OCI-LY1 (cell line): ENCODE data around the gene IFT57.

Source experiments
- H2AFZ ChIP-seq: fragments of 200-600 bp; sonication (generic), shearing (Covaris generic); 2 replicates; pipeline ENCODE4 v1.6.0; 2014; ENCODE audit warnings: antibody characterized with exemption, mild to moderate bottlenecking, low read length
- H3F3A ChIP-seq: fragments of 200-600 bp; sonication (generic), shearing (Covaris generic); 2 replicates; pipeline ENCODE4 v1.6.0; 2014; ENCODE audit warnings: mild to moderate bottlenecking, antibody characterized with exemption, low read length, moderate library complexity; ENCODE audit not compliant: insufficient read depth
- H3K27ac ChIP-seq: fragments of 200-600 bp; sonication (generic); 2 replicates; pipeline ENCODE4 v1.5.1; 2014; ENCODE audit warnings: low read length, mixed run types, mild to moderate bottlenecking, low read depth; ENCODE audit not compliant: poor library complexity, severe bottlenecking
- H3K27me3 ChIP-seq: fragments of 200-600 bp; sonication (generic); 2 replicates; pipeline ENCODE4 v1.6.0; 2014; ENCODE audit warnings: antibody characterized with exemption, mild to moderate bottlenecking, low read length, moderate library complexity; ENCODE audit not compliant: insufficient read depth
- H3K36me3 ChIP-seq: fragments of 200-600 bp; sonication (generic); 2 replicates; pipeline ENCODE4 v1.6.1; 2014; ENCODE audit warnings: mild to moderate bottlenecking, antibody characterized with exemption, low read length, moderate library complexity, mixed read lengths; ENCODE audit not compliant: insufficient read depth
- H3K4me1 ChIP-seq: fragments of 200-600 bp; sonication (generic); 2 replicates; pipeline ENCODE4 v1.5.1; 2014; ENCODE audit warnings: mild to moderate bottlenecking, low read length, moderate library complexity; ENCODE audit not compliant: insufficient read depth, severe bottlenecking
- H3K4me2 ChIP-seq: fragments of 200-600 bp; sonication (generic), shearing (Covaris generic); 2 replicates; pipeline ENCODE4 v1.6.1; 2014; ENCODE audit warnings: low read length
- H3K4me3 ChIP-seq: fragments of 200-600 bp; sonication (generic); 2 replicates; pipeline ENCODE4 v1.5.1; 2014; ENCODE audit warnings: low read length, low read depth, mild to moderate bottlenecking, mixed read lengths; ENCODE audit not compliant: poor library complexity, severe bottlenecking
- H3K79me2 ChIP-seq: fragments of 200-600 bp; shearing (Covaris generic); 2 replicates; pipeline ENCODE4 v1.6.1; 2016; ENCODE audit warnings: mixed run types, low read length, mixed read lengths; ENCODE audit not compliant: insufficient read depth
- H3K9ac ChIP-seq: fragments of 200-600 bp; sonication (generic), shearing (Covaris generic); 2 replicates; pipeline ENCODE4 v1.6.1; 2014; ENCODE audit warnings: mild to moderate bottlenecking, low read length, mixed read lengths
- H3K9me2 ChIP-seq: fragments of 200-600 bp; sonication (generic), shearing (Covaris generic); 2 replicates; pipeline ENCODE4 v1.6.1; 2014; ENCODE audit warnings: low read depth, mild to moderate bottlenecking, low read length, mixed read lengths
- H3K9me3 ChIP-seq: fragments of 200-600 bp; shearing (Covaris generic); 2 replicates; pipeline ENCODE4 v1.6.1; 2014; ENCODE audit warnings: low read length, mixed read lengths
- H4K20me1 ChIP-seq: fragments of 200-600 bp; sonication (generic), shearing (Covaris generic); 2 replicates; pipeline ENCODE4 v1.6.0; 2016; ENCODE audit warnings: mild to moderate bottlenecking, low read length; ENCODE audit not compliant: insufficient read depth
- EZH2 ChIP-seq: fragments of 200-600 bp; sonication (generic), shearing (Covaris generic); IDR thresholded peaks from 2 replicates; pipeline ENCODE4 v1.8.0; 2017; ENCODE audit warnings: borderline replicate concordance, mixed run types, mild to moderate bottlenecking, antibody characterized with exemption, low read length, moderate library complexity, mixed read lengths
- TF ChIP-seq, protein P1 (sequence below): fragments of 200-600 bp; sonication (generic), shearing (Covaris generic); IDR thresholded peaks from 2 replicates; pipeline ENCODE4 v1.5.1; 2017; ENCODE audit warnings: mild to moderate bottlenecking, antibody characterized with exemption, low read length, moderate library complexity, mixed read lengths

The IFT57 gene

DNA sequence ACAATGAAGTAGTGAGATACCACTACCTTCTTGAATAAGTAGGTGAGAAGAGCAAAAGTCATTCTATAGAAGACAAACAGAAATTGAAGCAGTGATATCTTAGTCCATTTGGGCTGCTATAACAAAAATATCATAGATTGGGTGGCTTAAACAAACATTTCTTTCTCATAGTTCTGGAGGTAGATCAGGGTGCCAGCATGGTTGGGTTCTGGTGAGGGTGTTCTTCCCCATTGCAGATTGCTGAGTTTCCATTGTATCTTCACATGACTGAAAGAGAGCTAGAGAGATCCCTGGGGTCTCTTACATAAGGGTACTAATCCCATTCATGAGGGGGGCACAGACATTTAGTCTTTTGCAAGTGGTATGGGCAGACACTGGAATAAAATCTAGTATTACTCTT, 32.9 kb upstream of the IFT57 start:
- no peaks in the 10 kb centered on the region for H3K4me1 ChIP-seq
- no peaks in the 10 kb centered on the region for H3K79me2 ChIP-seq
- no peak overlapping the region for H3K9ac ChIP-seq
- no peak overlapping the region for H3K27ac ChIP-seq
- H2AFZ ChIP-seq, result no peak overlapping the region
- H3K27me3 ChIP-seq, result no peaks in the 10 kb centered on the region
- TF ChIP-seq EZH2, result no peak
- TF ChIP-seq, protein P1, sequence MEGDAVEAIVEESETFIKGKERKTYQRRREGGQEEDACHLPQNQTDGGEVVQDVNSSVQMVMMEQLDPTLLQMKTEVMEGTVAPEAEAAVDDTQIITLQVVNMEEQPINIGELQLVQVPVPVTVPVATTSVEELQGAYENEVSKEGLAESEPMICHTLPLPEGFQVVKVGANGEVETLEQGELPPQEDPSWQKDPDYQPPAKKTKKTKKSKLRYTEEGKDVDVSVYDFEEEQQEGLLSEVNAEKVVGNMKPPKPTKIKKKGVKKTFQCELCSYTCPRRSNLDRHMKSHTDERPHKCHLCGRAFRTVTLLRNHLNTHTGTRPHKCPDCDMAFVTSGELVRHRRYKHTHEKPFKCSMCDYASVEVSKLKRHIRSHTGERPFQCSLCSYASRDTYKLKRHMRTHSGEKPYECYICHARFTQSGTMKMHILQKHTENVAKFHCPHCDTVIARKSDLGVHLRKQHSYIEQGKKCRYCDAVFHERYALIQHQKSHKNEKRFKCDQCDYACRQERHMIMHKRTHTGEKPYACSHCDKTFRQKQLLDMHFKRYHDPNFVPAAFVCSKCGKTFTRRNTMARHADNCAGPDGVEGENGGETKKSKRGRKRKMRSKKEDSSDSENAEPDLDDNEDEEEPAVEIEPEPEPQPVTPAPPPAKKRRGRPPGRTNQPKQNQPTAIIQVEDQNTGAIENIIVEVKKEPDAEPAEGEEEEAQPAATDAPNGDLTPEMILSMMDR, result no peak
- H3K9me3 ChIP-seq, result no peaks in the 10 kb centered on the region
- no peaks in the 10 kb centered on the region for H4K20me1 ChIP-seq
- no peak overlapping the region for H3K4me2 ChIP-seq
- no peaks in the 10 kb centered on the region for H3K36me3 ChIP-seq
- no peak overlapping the region for H3K4me3 ChIP-seq
- no peaks in the 10 kb centered on the region for H3F3A ChIP-seq
- no peaks in the 10 kb centered on the region for H3K9me2 ChIP-seq

DNA sequence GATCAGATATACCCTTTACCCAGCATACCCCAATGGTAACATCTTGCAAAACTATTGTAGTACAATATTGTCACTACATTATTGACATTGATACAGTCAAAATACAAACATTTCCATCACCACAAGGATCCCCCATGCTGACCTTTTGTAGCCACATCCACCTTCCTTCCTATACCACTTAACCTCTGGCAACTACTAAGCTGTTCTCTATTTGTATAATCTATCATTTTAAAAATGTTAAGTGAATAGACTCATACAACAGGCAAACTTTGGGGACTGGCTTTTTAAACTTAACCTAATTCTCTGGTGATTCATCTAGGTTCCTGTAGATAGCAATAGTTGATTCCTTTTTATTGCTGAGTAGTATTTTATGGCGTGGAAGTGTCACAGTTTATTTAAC, 29.6 kb upstream of the IFT57 start:
- H3F3A ChIP-seq, result no peaks in the 10 kb centered on the region
- no peaks in the 10 kb centered on the region for H3K79me2 ChIP-seq
- no peaks in the 10 kb centered on the region for H3K36me3 ChIP-seq
- H3K4me1 ChIP-seq, result no peaks in the 10 kb centered on the region
- no peak overlapping the region for H3K4me2 ChIP-seq
- H3K4me3 ChIP-seq, result no peak overlapping the region
- H3K27ac ChIP-seq, result no peak overlapping the region
- H3K9ac ChIP-seq, result no peak overlapping the region
- no peaks in the 10 kb centered on the region for H4K20me1 ChIP-seq
- no peak overlapping the region for H2AFZ ChIP-seq
- no peaks in the 10 kb centered on the region for H3K9me3 ChIP-seq
- no peaks in the 10 kb centered on the region for H3K27me3 ChIP-seq
- TF ChIP-seq EZH2, result no peak
- TF ChIP-seq, protein P1, result no peak
- no peaks in the 10 kb centered on the region for H3K9me2 ChIP-seq

DNA sequence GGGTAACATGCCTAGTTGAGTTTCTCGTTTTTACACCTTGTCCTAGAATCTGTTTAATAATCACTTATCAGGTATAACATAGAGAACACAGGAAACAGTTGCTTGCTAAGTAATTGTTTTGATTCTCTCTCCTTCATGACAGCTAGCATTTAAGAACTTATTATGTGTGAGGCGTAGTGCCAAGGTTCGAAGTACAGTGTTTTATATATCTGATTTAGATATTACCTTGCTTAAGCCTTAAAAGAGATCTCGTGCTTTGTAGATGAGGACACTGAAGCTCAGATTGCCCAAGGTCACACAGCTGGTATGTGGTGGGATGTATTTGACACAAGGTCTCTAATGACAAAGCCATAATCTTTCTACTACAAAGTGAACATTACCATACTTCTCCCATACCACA, 29.0 kb upstream of the IFT57 start:
- no peak overlapping the region for H3K4me2 ChIP-seq
- no peaks in the 10 kb centered on the region for H3K9me3 ChIP-seq
- no peaks in the 10 kb centered on the region for H3K27me3 ChIP-seq
- H3F3A ChIP-seq, result no peaks in the 10 kb centered on the region
- H3K27ac ChIP-seq, result no peak overlapping the region
- H3K36me3 ChIP-seq, result no peaks in the 10 kb centered on the region
- no peak for TF ChIP-seq EZH2
- TF ChIP-seq, protein P1, result no peak
- no peak overlapping the region for H2AFZ ChIP-seq
- no peak overlapping the region for H3K4me3 ChIP-seq
- H3K79me2 ChIP-seq, result no peaks in the 10 kb centered on the region
- no peaks in the 10 kb centered on the region for H3K9me2 ChIP-seq
- H4K20me1 ChIP-seq, result no peaks in the 10 kb centered on the region
- H3K4me1 ChIP-seq, result no peaks in the 10 kb centered on the region
- no peak overlapping the region for H3K9ac ChIP-seq
